HEK293 (cell line): ENCODE results near the gene CCNYL1.

Experiments used
- CTCF ChIP-seq: fragments of 450-650 bp; formaldehyde crosslinking; IDR thresholded peaks from 2 replicates; pipeline ENCODE4 v1.5.1; 2016; ENCODE audit warnings: missing biosample characterization, missing genetic modification characterization
- ZNF23 ChIP-seq: fragments of 450-650 bp; formaldehyde crosslinking; IDR thresholded peaks from 2 replicates; pipeline ENCODE4 v1.5.1; 2016; ENCODE audit warnings: missing biosample characterization, missing genetic modification characterization, borderline replicate concordance
- ZNF621 ChIP-seq: fragments of 450-650 bp; formaldehyde crosslinking; IDR thresholded peaks from 2 replicates; pipeline ENCODE4 v1.5.1; 2017; ENCODE audit warnings: missing biosample characterization, missing genetic modification characterization
- ZNF692 ChIP-seq: fragments of 450-650 bp; formaldehyde crosslinking; IDR thresholded peaks from 2 replicates; pipeline ENCODE4 v1.5.1; 2016; ENCODE audit warnings: missing biosample characterization, missing genetic modification characterization

GRCh38 chr2:207706936-207707860, 4.2 kb upstream of the CCNYL1 start:
- no peak for TF ChIP-seq ZNF621 (tag by site-specific recombination)
- no peak for TF ChIP-seq ZNF23
- TF ChIP-seq CTCF (tag by site-specific recombination) = no peak
- no peak for TF ChIP-seq ZNF692 (tag by site-specific recombination)
